Loucy (cell line): ENCODE measurements around the gene FANK1.

Source experiments
- EZH2phosphoT487 ChIP-seq: fragments of 200-600 bp; IDR thresholded peaks from 2 replicates; pipeline ENCODE4 v1.6.1; 2018; ENCODE audit warnings: antibody characterized with exemption, mild to moderate bottlenecking, moderate library complexity, borderline replicate concordance
- TF ChIP-seq, protein P1 (sequence below): fragments of 200-600 bp; sonication (generic); conservative IDR thresholded peaks from 2 replicates; pipeline ENCODE4 v1.5.1; 2014; ENCODE audit warnings: mild to moderate bottlenecking, antibody characterized with exemption, low read length

DNA sequence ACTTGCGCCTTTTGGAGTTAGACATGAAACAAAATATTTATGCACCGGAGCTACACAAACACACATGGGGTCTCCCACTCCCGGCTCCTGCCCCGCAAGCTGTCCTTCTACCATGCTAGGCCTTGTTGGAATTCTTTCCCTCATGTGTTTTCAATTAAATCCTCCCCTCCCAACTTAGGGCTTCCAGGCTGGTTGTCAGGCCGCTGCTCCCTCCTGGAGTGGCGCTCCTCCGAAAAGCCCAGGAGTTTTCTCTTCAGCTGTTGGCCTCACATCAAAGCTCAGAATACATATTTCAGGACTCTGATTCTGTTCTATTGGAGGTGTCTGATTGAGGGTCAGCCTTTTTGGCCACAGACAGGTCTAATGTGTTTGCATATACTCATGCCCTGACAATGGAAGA is 113.3 kb downstream of the FANK1 start:
- TF ChIP-seq, protein P1, sequence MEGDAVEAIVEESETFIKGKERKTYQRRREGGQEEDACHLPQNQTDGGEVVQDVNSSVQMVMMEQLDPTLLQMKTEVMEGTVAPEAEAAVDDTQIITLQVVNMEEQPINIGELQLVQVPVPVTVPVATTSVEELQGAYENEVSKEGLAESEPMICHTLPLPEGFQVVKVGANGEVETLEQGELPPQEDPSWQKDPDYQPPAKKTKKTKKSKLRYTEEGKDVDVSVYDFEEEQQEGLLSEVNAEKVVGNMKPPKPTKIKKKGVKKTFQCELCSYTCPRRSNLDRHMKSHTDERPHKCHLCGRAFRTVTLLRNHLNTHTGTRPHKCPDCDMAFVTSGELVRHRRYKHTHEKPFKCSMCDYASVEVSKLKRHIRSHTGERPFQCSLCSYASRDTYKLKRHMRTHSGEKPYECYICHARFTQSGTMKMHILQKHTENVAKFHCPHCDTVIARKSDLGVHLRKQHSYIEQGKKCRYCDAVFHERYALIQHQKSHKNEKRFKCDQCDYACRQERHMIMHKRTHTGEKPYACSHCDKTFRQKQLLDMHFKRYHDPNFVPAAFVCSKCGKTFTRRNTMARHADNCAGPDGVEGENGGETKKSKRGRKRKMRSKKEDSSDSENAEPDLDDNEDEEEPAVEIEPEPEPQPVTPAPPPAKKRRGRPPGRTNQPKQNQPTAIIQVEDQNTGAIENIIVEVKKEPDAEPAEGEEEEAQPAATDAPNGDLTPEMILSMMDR: no peak
- TF ChIP-seq EZH2phosphoT487: no peak
